AG04450 (cell line): ENCODE measurements around the gene LRPAP1. TPM values are rescaled to one million over a fixed set of nuclear protein-coding genes. Genes with fewer than 3 reads are reported as not detected.

Experiments used
- CTCF ChIA-PET: fragments of 300-600, 350-600 bp; formaldehyde crosslinking; extraction: SDS; loops from one replicate; lab custom pipeline; 2022; ENCODE audit warnings: antibody characterized with exemption, inconsistent platforms; lab: Charles Lee
- POLR2A ChIA-PET: fragments of 350-600 bp; formaldehyde crosslinking; extraction: SDS; loops from one replicate; lab custom pipeline; 2021; ENCODE audit warnings: antibody characterized with exemption, inconsistent platforms; lab: Yijun Ruan, JAX
- DNase-seq: peaks from one replicate; pipeline ENCODE4 v3.0.0-alpha.2; 2011; ENCODE audit warnings: low read depth, low spot score
- H3K27ac ChIP-seq: one replicate; pipeline ENCODE4 v1.5.1; 2012; ENCODE audit warnings: low read depth, low read length, control low read depth
- H3K27me3 ChIP-seq: one replicate; pipeline ENCODE4 v1.6.0; 2012; ENCODE audit warnings: low read length; ENCODE audit not compliant: control insufficient read depth, insufficient read depth
- H3K4me3 ChIP-seq: 2 replicates; pipeline ENCODE4 v1.5.1; 2011; ENCODE audit warnings: mild to moderate bottlenecking, low read depth, low read length, control low read depth
- H3K9me3 ChIP-seq: 2 replicates; pipeline ENCODE4 v1.5.1; 2012; ENCODE audit warnings: low read length; ENCODE audit not compliant: control insufficient read depth, insufficient read depth
- CTCF ChIP-seq: IDR thresholded peaks from 2 replicates; pipeline ENCODE4 v1.5.1; 2011; ENCODE audit warnings: low read depth, low read length, control low read depth, inconsistent platforms
- polyA plus RNA-seq: library from polyadenylated mRNA; depleted of rRNA; stranded (reverse); fragments of >200 nt; gene quantifications from 2 replicates; pipeline ENCODE4 v1.2.3, GENCODE V29; 2011

The LRPAP1 gene
- polyA plus RNA-seq, 1 experiment = 150 TPM

GRCh38 chr4:3511187-3511586 is 21.0 kb downstream of the LRPAP1 start:
- no peak for DNase-seq
- TF ChIP-seq CTCF = no peak
- Histone ChIP-seq H3K4me3 (no peak overlapping the region), H3K27ac (no peak overlapping the region), H3K9me3 (no peaks in the 10 kb centered on the region; the same call in 1 of the 2 replicates), H3K27me3 (no peaks in the 10 kb centered on the region)
- CTCF ChIA-PET = no interaction called here
- POLR2A ChIA-PET = no interaction called here

GRCh38 chr4:3510481-3510880 is 21.7 kb downstream of the LRPAP1 start:
- H3K27ac ChIP-seq = no peak overlapping the region
- no peak for TF ChIP-seq CTCF
- ChIA-PET POLR2A (no interaction called here), CTCF (no interaction called here)
- no peak for DNase-seq
- H3K4me3 ChIP-seq = no peak overlapping the region
- H3K9me3 ChIP-seq = no peaks in the 10 kb centered on the region; the same call in 1 of the 2 replicates
- H3K27me3 ChIP-seq = no peaks in the 10 kb centered on the region

- ChIA-PET POLR2A (no interaction called here), CTCF (no interaction called here)
- Histone ChIP-seq H3K9me3 (no peaks in the 10 kb centered on the region; the same call in 1 of the 2 replicates), H3K27me3 (no peaks in the 10 kb centered on the region), H3K4me3 (no peak overlapping the region), H3K27ac (no peak overlapping the region)
- no peak for DNase-seq
- no peak for TF ChIP-seq CTCF
These were observed 23.7 kb downstream of the LRPAP1 start for GRCh38 chr4:3508542-3508941.

GRCh38 chr4:3505231-3505630 is 27.0 kb downstream of the LRPAP1 start:
- H3K9me3 ChIP-seq = no peaks in the 10 kb centered on the region; the same call in 1 of the 2 replicates
- POLR2A ChIA-PET = no interaction called here
- CTCF ChIA-PET = interaction anchor here (2.4 kb wide), 1 partner anchor 24 kb away, joined by 11 read pairs; no protein-coding TSS in a partner anchor
- no peaks in the 10 kb centered on the region for H3K27me3 ChIP-seq
- no peak for TF ChIP-seq CTCF
- no peak for DNase-seq
- H3K4me3 ChIP-seq = no peak overlapping the region
- no peak overlapping the region for H3K27ac ChIP-seq

GRCh38 chr4:3502941-3503936 is 29.0 kb downstream of the LRPAP1 start:
- no peak overlapping the region for H3K27ac ChIP-seq
- H3K4me3 ChIP-seq = no peak overlapping the region
- DNase-seq = no peak
- H3K9me3 ChIP-seq = no peaks in the 10 kb centered on the region; the same call in 1 of the 2 replicates
- no peak for TF ChIP-seq CTCF
- POLR2A ChIA-PET = no interaction called here
- no peaks in the 10 kb centered on the region for H3K27me3 ChIP-seq
- CTCF ChIA-PET = no interaction called here
